ENCODE measurements around the gene FIP1L1. TPM values are rescaled to one million over a fixed set of nuclear protein-coding genes. Genes with fewer than 3 reads are reported as not detected.

The FIP1L1 gene
- total RNA-seq, 1 donor from 2014 or later, result 84.2 TPM

DNA sequence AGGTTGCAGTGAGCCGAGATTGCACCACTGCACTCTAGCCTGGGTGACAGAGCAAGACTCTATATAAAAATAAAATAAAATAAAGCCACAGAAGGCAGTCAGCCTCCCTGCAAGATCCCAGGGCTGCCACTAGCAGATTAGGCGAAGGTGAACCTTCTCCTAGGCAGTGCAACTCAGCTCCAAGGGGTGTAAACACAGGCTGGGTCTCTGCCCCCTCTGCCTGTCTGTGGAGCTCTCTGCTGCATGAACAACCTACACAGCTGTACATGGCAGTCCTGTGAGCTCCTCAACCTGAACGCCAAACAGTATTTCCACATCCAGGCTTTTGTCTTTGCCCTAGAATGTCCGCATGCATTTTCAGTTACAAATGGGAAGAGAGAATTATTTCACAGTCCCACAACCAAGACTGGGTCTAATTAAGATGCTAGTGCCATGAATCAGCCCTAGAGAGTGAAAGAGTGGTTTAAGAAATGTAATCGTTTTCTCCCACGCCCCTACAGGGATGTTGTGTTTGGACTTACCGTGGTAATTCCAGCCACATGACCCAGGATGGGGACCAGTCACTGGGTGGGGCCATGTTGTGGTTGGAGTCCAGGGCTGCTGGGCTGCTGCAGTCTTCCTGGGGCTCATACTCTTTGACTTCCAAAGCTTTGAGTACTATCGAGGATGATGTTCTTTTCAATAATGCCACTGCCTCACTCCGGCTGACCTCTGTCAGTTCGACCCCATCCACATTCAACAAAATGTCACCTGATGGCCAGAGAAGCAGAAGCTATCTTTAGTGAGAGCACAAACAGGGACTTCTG lies 99.0 kb downstream of the FIP1L1 start:
- DNase-seq (ENCODE audit: low spot score, unreplicated experiment), result no peak
- H3K27me3 Mint-ChIP-seq, result no peaks in the 10 kb centered on the region
- TF ChIP-seq, protein P1, sequence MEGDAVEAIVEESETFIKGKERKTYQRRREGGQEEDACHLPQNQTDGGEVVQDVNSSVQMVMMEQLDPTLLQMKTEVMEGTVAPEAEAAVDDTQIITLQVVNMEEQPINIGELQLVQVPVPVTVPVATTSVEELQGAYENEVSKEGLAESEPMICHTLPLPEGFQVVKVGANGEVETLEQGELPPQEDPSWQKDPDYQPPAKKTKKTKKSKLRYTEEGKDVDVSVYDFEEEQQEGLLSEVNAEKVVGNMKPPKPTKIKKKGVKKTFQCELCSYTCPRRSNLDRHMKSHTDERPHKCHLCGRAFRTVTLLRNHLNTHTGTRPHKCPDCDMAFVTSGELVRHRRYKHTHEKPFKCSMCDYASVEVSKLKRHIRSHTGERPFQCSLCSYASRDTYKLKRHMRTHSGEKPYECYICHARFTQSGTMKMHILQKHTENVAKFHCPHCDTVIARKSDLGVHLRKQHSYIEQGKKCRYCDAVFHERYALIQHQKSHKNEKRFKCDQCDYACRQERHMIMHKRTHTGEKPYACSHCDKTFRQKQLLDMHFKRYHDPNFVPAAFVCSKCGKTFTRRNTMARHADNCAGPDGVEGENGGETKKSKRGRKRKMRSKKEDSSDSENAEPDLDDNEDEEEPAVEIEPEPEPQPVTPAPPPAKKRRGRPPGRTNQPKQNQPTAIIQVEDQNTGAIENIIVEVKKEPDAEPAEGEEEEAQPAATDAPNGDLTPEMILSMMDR (IDR thresholded peaks at IDR 0.05; ENCODE audit: unreplicated experiment), result no peak
- H3K4me1 Mint-ChIP-seq (ENCODE audit: low read depth), result peaks cover 23% of the 10 kb centered on the region
- H3K4me3 Mint-ChIP-seq (ENCODE audit: low read depth), result no peak overlapping the region
- H3K27ac Mint-ChIP-seq, result peak overlapping the region; percentile 89
- H3K36me3 Mint-ChIP-seq (ENCODE audit: insufficient read depth), result peaks cover 35% of the 10 kb centered on the region
- peaks cover 10% of the 10 kb centered on the region for H3K9me3 Mint-ChIP-seq (ENCODE audit: low read depth)

DNA sequence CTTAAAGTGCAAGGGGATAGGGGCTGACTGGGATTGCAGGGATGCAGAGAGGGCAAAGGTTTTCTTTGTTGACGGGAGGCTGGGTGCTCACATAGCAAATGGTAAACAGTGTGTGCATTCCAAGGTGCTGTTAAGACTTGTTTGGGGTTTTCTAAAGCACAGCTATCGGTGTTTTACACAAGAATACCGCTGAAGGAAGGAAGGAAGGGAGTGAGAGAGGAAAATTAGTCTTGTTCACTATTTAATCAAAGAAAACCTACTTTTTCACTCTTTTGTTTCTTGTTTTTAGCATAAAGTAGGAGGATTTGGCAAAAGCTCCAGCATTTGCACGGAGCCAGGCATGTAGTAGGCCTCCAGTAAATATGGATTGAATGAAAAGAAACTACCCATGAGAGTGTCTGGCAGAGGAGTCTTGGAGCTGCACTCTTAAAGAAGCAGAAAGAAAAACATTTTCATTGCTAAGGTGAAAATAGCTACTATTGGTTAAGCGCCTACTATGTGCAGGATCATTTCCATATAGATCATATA lies 99.7 kb downstream of the FIP1L1 start:
- H3K4me1 Mint-ChIP-seq (ENCODE audit: low read depth), result peaks cover 23% of the 10 kb centered on the region
- peaks cover 36% of the 10 kb centered on the region for H3K36me3 Mint-ChIP-seq (ENCODE audit: insufficient read depth)
- no peak overlapping the region for H3K4me3 Mint-ChIP-seq (ENCODE audit: low read depth)
- peaks cover 10% of the 10 kb centered on the region for H3K9me3 Mint-ChIP-seq (ENCODE audit: low read depth)
- DNase-seq (ENCODE audit: low spot score, unreplicated experiment), result no peak
- TF ChIP-seq, protein P1 (IDR thresholded peaks at IDR 0.05; ENCODE audit: unreplicated experiment), result no peak
- no peaks in the 10 kb centered on the region for H3K27me3 Mint-ChIP-seq
- peak overlapping the region; percentile 89 for H3K27ac Mint-ChIP-seq

DNA sequence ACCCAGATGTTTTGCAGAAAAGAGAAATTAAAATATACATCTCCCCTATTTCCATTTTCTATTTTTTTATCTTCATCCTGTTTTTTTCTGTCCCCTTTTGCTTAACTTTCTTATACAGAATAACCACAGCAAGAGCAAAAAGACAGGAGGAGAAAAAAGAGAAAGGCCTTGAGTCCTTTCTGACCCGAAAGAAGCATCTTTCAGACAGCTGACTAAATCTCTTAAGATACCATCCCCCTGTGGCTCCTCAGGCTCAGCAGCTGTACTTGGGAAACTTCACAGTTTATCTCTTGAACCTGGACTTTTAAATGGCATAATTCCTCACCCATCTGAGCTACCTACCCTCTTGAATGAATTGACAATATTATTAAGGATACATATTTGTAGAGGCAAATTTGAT lies 100.2 kb downstream of the FIP1L1 start:
- Mint-ChIP-seq H3K27me3 (no peaks in the 10 kb centered on the region), H3K4me1 (ENCODE audit: low read depth) (peaks cover 23% of the 10 kb centered on the region), H3K27ac (no peak overlapping the region), H3K9me3 (ENCODE audit: low read depth) (peaks cover 8% of the 10 kb centered on the region), H3K36me3 (ENCODE audit: insufficient read depth) (peaks cover 37% of the 10 kb centered on the region), H3K4me3 (ENCODE audit: low read depth) (no peak overlapping the region)
- TF ChIP-seq, protein P1 (IDR thresholded peaks at IDR 0.05; ENCODE audit: unreplicated experiment), result no peak
- no peak for DNase-seq (ENCODE audit: low spot score, unreplicated experiment)

DNA sequence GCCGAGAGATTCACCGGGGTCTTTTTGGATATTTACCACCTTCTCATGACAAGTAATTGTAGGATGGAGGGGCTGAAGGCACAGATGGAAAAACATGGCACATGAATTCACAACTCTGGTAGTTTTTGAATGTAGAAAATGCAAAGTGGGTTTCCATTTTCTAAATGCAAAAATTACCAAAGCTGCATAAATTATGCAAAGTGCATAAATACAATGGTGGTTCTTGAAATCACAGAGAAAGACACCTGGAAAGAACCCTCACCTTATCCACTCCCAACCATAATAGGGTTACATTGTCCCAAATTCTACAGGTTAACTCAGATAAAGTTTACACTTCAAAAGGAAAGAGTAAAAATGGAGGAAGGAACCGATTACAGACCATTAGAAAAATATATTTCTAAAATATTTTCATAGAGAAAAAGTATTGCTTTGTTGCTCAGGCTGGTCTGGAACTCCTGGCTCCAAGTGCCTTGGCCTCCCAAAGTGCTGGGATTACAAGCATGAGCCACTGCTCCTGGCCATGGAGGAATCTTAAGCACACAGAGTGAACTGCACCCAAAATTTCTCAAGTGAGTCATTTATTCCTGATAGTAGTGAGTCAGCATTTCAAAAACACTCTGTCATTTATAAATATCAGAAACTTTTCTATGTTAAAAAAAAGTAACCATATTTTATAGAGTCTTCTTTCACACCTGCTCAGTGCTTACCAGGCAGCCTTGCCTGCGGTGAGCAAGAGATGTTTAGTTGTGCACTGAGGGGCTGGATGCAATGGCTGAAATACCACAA lies 101.4 kb downstream of the FIP1L1 start:
- Mint-ChIP-seq H3K4me3 (ENCODE audit: low read depth) (no peak overlapping the region), H3K9me3 (ENCODE audit: low read depth) (no peaks in the 10 kb centered on the region), H3K27ac (no peak overlapping the region), H3K4me1 (ENCODE audit: low read depth) (peaks cover 23% of the 10 kb centered on the region), H3K36me3 (ENCODE audit: insufficient read depth) (peaks cover 28% of the 10 kb centered on the region), H3K27me3 (no peaks in the 10 kb centered on the region)
- TF ChIP-seq, protein P1 (IDR thresholded peaks at IDR 0.05; ENCODE audit: unreplicated experiment), result no peak
- DNase-seq (ENCODE audit: low spot score, unreplicated experiment), result no peak

Measured in progenitor cell of endocrine pancreas (in vitro differentiated cells).